ENCODE measurements around the gene DNAAF1. TPM values are rescaled to one million over a fixed set of nuclear protein-coding genes. Genes with fewer than 3 reads are reported as not detected.

The DNAAF1 gene
- total and polyA plus RNA-seq, 2 donors (not counting 3 experiments of a cell fraction or from before 2014, with no cell fraction given), result 0.01 TPM; not detected in 1

DNA sequence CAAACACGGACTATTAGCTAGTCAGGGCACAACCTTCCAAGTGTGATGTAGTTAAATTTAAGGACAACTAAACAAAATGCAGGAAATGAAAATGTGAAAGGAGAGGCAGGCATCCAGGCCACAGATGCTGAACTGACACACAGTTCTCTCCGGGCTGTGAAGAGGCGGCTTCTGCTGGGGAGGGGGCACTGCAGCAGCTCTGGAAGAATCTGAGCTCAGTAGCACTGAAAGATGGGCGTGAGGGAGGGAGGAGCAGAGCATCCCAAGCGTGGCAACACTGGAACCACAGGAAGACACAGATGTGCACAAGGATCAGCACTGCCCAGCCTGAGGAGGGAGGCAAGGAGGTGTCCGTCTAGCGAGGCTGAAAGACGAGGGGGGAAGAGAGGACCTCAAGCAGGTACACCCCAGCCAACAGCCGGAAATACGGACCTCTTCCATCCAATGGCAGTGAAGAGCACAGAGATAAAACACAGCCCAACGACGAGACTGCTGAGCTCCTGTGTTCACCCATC lies 39.8 kb upstream of the DNAAF1 start:
- peaks cover 66% of the 10 kb centered on the region for H3K79me2 ChIP-seq (ENCODE audit: control insufficient read depth, insufficient read depth, low read length)
- H3K9me3 ChIP-seq (replicated peaks; ENCODE audit: control insufficient read depth, insufficient read depth, low read length), result no peaks in the 10 kb centered on the region
- no TSS peak for BruUV-seq (replicated peaks)
- H3K27me3 ChIP-seq (ENCODE audit: control insufficient read depth in 2 of 2, insufficient read depth in 2 of 2, low read length in 2 of 2), result no peaks in the 10 kb centered on the region
- no peaks in the 10 kb centered on the region for H3K9me1 ChIP-seq (replicated peaks; ENCODE audit: control insufficient read depth, extremely low read depth, insufficient read depth, low read length)
- intact Hi-C loops (cut with micrococcal nuclease), result no loop called here
- H3K4me3 ChIP-seq (replicated peaks in 1 of 3; ENCODE audit: insufficient read depth in 1 of 3, low read depth in 1 of 3, low read length in 3 of 3), result no peak overlapping the region
- no peak overlapping the region for H3K4me2 ChIP-seq (ENCODE audit: insufficient read depth, low read length)
- H3K36me3 ChIP-seq (ENCODE audit: control insufficient read depth in 2 of 2, extremely low read depth in 1 of 2, insufficient read depth in 2 of 2, low read length in 2 of 2), result peaks cover 3 to 14% of the 10 kb centered on the region in 2 experiments
- H2AFZ ChIP-seq (ENCODE audit: low read depth, low read length), result no peak overlapping the region
- peaks cover 6% of the 10 kb centered on the region for H4K20me1 ChIP-seq (replicated peaks; ENCODE audit: control insufficient read depth, extremely low read depth, insufficient read depth, low read length)
- dilution Hi-C loops (cut with MboI; ENCODE audit: extremely low pct_ligation_motif_present, low sequenced_read_pairs), result no loop called here
- FAIRE-seq (no peak), DNase-seq (ENCODE audit: low read depth, low spot score) (no peak)
- ChIA-PET CTCF (interaction anchor here (1.3 to 1.9 kb wide), 3 partner anchors 11 to 68 kb away, joined by 3 to 8 read pairs (median 4); partner anchors contain the start of gene MBTPS1), POLR2A (no interaction called here)
- H3K4me1 ChIP-seq (ENCODE audit: control insufficient read depth, extremely low read depth, insufficient read depth, low read length), result no peaks in the 10 kb centered on the region
- no peak overlapping the region for H3K27ac ChIP-seq (ENCODE audit: insufficient read depth, low read depth, low read length)
- H3K9ac ChIP-seq (replicated peaks; ENCODE audit: extremely low read depth, insufficient read depth, low read length), result no peak overlapping the region
- TF ChIP-seq POLR2A (IDR thresholded peaks at IDR 0.05; ENCODE audit: low read depth, low read length) (no peak), EZH2 (IDR thresholded peaks at IDR 0.05; ENCODE audit: borderline replicate concordance, low read depth, low read length, severe bottlenecking) (no peak), GATA2 (IDR thresholded peaks at IDR 0.05; ENCODE audit: insufficient read depth, insufficient read length, low read depth, low read length) (no peak), POLR2AphosphoS5 (IDR thresholded peaks at IDR 0.05; ENCODE audit: insufficient read depth, low read depth, low read length) (no peak), JUN (IDR thresholded peaks at IDR 0.05; ENCODE audit: borderline replicate concordance, insufficient read depth, insufficient read length, low read depth) (no peak), FOS (IDR thresholded peaks at IDR 0.05; ENCODE audit: borderline replicate concordance, insufficient read depth, low read length) (no peak), MYC (IDR thresholded peaks at IDR 0.05; ENCODE audit: low read depth, low read length) (no peak)
- TF ChIP-seq, protein P1, sequence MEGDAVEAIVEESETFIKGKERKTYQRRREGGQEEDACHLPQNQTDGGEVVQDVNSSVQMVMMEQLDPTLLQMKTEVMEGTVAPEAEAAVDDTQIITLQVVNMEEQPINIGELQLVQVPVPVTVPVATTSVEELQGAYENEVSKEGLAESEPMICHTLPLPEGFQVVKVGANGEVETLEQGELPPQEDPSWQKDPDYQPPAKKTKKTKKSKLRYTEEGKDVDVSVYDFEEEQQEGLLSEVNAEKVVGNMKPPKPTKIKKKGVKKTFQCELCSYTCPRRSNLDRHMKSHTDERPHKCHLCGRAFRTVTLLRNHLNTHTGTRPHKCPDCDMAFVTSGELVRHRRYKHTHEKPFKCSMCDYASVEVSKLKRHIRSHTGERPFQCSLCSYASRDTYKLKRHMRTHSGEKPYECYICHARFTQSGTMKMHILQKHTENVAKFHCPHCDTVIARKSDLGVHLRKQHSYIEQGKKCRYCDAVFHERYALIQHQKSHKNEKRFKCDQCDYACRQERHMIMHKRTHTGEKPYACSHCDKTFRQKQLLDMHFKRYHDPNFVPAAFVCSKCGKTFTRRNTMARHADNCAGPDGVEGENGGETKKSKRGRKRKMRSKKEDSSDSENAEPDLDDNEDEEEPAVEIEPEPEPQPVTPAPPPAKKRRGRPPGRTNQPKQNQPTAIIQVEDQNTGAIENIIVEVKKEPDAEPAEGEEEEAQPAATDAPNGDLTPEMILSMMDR (IDR thresholded peaks at IDR 0.05; ENCODE audit: extremely low read depth in 1 of 2, insufficient read depth in 1 of 2, low read depth in 1 of 2, low read length in 2 of 2), result no peak
- TF ChIP-seq, protein P2, sequence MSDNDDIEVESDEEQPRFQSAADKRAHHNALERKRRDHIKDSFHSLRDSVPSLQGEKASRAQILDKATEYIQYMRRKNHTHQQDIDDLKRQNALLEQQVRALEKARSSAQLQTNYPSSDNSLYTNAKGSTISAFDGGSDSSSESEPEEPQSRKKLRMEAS (IDR thresholded peaks at IDR 0.05; ENCODE audit: insufficient read depth, insufficient read length), result no peak
